Kidney (tissue), 14 donors: ENCODE measurements around the gene NRG3. TPM values are rescaled to one million over a fixed set of nuclear protein-coding genes. Genes with fewer than 3 reads are reported as not detected.
A peak's percentile ranks its signal among the peaks of the same experiment; 100 is the strongest.

Experiments used
- DNase-seq, 5 donors: peaks; one replicate each; pipeline ENCODE4 v3.0.0-alpha.2; 2013 to 2020
- FAIRE-seq: peaks from 2 replicates; lab custom pipeline; 2012; peaks lifted over from hg19 to GRCh38; lab: Jason Lieb, UNC
- H3K27ac ChIP-seq, 2 donors: one replicate each; pipeline ENCODE4 v1.7.0; 2013; ENCODE audit warnings: low read depth in 2 of 2, low read length in 2 of 2, inconsistent platforms in 1 of 2
- H3K27me3 ChIP-seq: one replicate; pipeline ENCODE4 v1.7.1; 2013; ENCODE audit warnings: low read length, inconsistent platforms; ENCODE audit not compliant: control insufficient read depth, insufficient read depth
- H3K36me3 ChIP-seq, 3 donors: one replicate each; pipeline versions ENCODE4 v1.7.0 to v1.7.1; 2013; ENCODE audit warnings: low read length in 3 of 3, control low read depth in 1 of 3, inconsistent platforms in 1 of 3; ENCODE audit not compliant: insufficient read depth in 3 of 3, control insufficient read depth in 2 of 3
- H3K4me1 ChIP-seq, 3 donors: one replicate each; pipeline versions ENCODE4 v1.7.0 to v1.7.1; 2013; ENCODE audit warnings: low read length in 3 of 3, inconsistent platforms in 1 of 3, low read depth in 1 of 3; ENCODE audit not compliant: control insufficient read depth in 2 of 3, insufficient read depth in 2 of 3
- H3K4me3 ChIP-seq, 3 donors: one replicate each; pipeline versions ENCODE4 v1.7.0 to v1.8.1; 2013; ENCODE audit warnings: low read length in 3 of 3, control low read depth in 1 of 3, inconsistent platforms in 1 of 3
- H3K9ac ChIP-seq, 3 donors: one replicate each; pipeline versions ENCODE4 v1.7.0 to v1.7.1; 2013; ENCODE audit warnings: low read length in 3 of 3, control low read depth in 1 of 3, inconsistent platforms in 1 of 3
- H3K9me3 ChIP-seq, 3 donors: one replicate each; pipeline versions ENCODE4 v1.7.0 to v1.7.1; 2013; ENCODE audit warnings: low read length in 3 of 3, control low read depth in 1 of 3, inconsistent platforms in 1 of 3; ENCODE audit not compliant: control insufficient read depth in 2 of 3, insufficient read depth in 1 of 3
- intact Hi-C: fragments of 100-400 bp; cut with DNase I; formaldehyde crosslinking; loops from one replicate; pipeline ENCODE4 v1.11.1; 2022
- polyA plus RNA-seq: library from polyadenylated mRNA; stranded (reverse); fragments of 350-450 nt; fragmentation: Illumina TruSeq; extraction: RNeasy Lipid Tissue Mini Kit (QIAGEN cat#74804); gene quantifications from one replicate; pipeline ENCODE4 v1.2.3, GENCODE V29; 2014; ENCODE audit warnings: low read depth, low replicate concordance; ENCODE audit not compliant: insufficient read depth
- total RNA-seq: library from RNA; stranded (reverse); fragmentation: NEBNext Ultra II Directional; extraction: Animal tissue kit (Norgen Biotek cat#: 25700); gene quantifications from one replicate; pipeline ENCODE4 v1.2.1, GENCODE V29; 2021
- TF ChIP-seq, protein P1 (sequence below): IDR thresholded peaks from 3 replicates; pipeline ENCODE4 v1.5.1; 2012; ENCODE audit warnings: mild to moderate bottlenecking, moderate library complexity, borderline replicate concordance; ENCODE audit not compliant: insufficient read depth; ENCODE audit errors: extremely low read depth
- donor health status: control.
- donor health status: control.
- donor health status: control.
- donor health status: control.
- donor health status: control.
- donor health status: DM: yes; HTN: yes; CAD: no.
- donor health status: Normal renal cell carcinoma (clear cell type).

Gene NRG3
- total and polyA plus RNA-seq, 2 donors from 2014 or later = 0.62 to 5.4 TPM

DNA sequence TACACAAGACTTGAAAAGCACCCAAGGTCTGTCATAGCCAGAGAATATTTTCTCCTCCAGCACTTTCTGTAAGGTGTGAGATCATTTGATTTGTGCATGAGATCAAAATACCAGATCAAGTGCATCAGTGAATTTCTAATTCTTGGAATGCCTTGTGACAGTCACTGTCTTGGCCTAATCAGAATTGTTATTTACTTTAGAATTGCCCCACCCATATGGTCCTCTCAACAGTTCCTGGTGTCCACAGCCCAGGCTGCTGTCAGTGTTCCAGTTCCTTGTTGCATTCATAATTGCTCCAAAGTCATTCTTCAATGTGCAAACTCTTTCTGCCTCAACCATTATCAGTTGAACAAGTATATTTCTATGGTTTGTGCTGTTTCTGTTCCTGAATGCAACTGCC is 770.2 kb downstream of the NRG3 start:
- no peak overlapping the region for H3K4me3 ChIP-seq
- no peaks in the 10 kb centered on the region for H3K9me3 ChIP-seq
- H3K27ac ChIP-seq = no peak overlapping the region
- no peaks in the 10 kb centered on the region for H3K4me1 ChIP-seq
- no peak overlapping the region for H3K9ac ChIP-seq
- H3K36me3 ChIP-seq = no peaks in the 10 kb centered on the region
- H3K27me3 ChIP-seq = no peaks in the 10 kb centered on the region
- TF ChIP-seq, protein P1, sequence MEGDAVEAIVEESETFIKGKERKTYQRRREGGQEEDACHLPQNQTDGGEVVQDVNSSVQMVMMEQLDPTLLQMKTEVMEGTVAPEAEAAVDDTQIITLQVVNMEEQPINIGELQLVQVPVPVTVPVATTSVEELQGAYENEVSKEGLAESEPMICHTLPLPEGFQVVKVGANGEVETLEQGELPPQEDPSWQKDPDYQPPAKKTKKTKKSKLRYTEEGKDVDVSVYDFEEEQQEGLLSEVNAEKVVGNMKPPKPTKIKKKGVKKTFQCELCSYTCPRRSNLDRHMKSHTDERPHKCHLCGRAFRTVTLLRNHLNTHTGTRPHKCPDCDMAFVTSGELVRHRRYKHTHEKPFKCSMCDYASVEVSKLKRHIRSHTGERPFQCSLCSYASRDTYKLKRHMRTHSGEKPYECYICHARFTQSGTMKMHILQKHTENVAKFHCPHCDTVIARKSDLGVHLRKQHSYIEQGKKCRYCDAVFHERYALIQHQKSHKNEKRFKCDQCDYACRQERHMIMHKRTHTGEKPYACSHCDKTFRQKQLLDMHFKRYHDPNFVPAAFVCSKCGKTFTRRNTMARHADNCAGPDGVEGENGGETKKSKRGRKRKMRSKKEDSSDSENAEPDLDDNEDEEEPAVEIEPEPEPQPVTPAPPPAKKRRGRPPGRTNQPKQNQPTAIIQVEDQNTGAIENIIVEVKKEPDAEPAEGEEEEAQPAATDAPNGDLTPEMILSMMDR = no peak
- FAIRE-seq (no peak), DNase-seq (no peak)
- intact Hi-C loops = no loop called here

DNA sequence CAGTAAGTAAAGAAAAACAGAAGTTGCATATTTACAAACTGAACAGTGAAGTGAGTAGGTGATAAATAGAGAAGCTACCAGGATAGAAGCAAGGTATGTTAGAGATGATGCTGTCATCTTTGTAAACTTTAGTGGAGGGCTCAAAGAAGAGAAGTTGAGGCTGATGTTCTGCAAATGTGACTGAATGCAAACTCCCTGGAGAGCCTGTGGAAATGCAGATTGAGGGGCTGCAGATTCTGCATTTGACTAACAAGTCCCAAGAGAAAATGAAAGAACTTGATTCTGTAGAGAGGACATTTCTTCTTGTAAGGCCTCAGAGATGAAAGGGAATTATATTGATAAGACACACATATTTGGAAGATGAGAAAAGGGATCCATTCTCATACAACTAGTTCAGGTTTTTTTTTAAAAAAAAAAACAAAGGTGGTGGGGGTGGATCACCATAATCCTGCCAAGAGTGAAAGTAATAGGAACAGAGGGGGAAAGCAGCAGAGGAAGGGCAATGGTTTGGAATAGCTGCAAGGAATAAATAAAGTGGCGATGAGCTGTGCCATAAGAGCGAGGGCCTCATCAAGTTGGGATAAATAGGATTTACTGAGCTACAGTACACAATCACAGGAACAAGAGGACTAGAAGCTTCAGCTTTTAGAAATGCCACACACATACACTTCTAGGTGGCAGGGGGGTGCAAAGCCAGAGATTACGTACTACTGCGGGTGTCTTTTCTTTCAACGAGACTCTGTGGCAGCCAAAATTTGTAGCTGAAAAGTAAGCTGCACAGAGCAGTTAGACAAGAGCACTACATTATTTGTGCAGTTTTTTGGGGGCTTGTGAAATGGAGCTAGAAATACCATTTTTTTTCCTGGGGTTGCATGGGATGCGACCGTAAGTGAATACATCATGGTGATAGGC is 778.5 kb downstream of the NRG3 start:
- DNase-seq (peak in 1 of 5 donors; percentile 7), FAIRE-seq (no peak)
- Histone ChIP-seq H3K27ac (no peak overlapping the region), H3K36me3 (no peaks in the 10 kb centered on the region), H3K4me1 (no peaks in the 10 kb centered on the region), H3K9me3 (no peaks in the 10 kb centered on the region), H3K4me3 (no peak overlapping the region), H3K9ac (no peak overlapping the region), H3K27me3 (no peaks in the 10 kb centered on the region)
- TF ChIP-seq, protein P1 = no peak
- intact Hi-C loops = no loop called here

DNA sequence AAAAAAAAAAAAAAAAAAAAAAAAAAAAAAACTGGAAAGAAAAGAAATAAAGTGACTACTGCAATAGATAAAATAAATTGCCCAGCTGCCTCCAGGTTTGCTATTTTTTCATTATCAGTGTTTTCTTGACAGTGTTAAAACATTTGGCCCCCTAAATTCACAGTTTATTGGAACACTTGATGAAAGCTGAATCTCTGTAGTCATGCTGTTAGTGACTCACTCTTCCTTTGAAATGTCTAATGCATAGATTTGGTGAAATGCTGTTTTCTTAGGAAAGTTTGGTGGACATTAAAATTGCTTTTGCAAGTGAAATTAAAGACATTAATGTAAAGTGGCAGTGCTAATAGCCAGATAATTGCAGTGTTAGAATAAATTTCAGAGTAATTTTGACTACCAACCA is 785.2 kb downstream of the NRG3 start:
- TF ChIP-seq, protein P1 = no peak
- Histone ChIP-seq H3K27me3 (no peaks in the 10 kb centered on the region), H3K9ac (no peak overlapping the region), H3K9me3 (no peaks in the 10 kb centered on the region), H3K4me3 (no peak overlapping the region), H3K4me1 (no peaks in the 10 kb centered on the region), H3K36me3 (no peaks in the 10 kb centered on the region), H3K27ac (no peak overlapping the region)
- DNase-seq (no peak), FAIRE-seq (no peak)
- intact Hi-C loops = no loop called here
